ENCODE results near the gene PLXNB2. TPM values are rescaled to one million over a fixed set of nuclear protein-coding genes. Genes with fewer than 3 reads are reported as not detected.
"Not testable (repeated sequence)": the region's sequence is repeated elsewhere in the genome, so short reads cannot be mapped to it uniquely, and the experiment has no call there.

The PLXNB2 gene
- total RNA-seq, 1 experiment from 2014 or later: 80.7 TPM

DNA sequence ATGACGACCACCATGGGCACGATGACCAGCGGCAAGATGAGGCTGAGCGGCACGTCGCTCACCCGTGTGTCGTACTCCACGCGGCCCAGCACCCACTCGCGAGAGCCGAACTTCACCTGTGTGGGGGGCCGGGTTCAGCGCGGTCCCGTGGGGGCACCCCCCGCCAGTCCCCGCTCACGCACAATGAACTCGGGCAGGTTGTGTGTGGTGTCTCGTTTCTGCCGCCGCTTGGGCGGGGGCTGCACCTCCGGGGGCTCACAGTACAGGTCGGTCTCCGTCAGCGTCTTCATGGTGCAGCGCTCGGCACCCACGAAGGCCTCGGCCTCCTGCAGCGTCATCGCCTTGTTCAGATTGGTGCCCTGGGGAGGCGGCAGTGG lies 26.1 kb downstream of the PLXNB2 start:
- H3K27me3 ChIP-seq: no peaks in the 10 kb centered on the region
- H3K4me3 ChIP-seq: no peak overlapping the region
- DNase-seq: no peak
- H3K9me3 ChIP-seq: no peaks in the 10 kb centered on the region
- peaks cover 44% of the 10 kb centered on the region for H3K36me3 ChIP-seq

DNA sequence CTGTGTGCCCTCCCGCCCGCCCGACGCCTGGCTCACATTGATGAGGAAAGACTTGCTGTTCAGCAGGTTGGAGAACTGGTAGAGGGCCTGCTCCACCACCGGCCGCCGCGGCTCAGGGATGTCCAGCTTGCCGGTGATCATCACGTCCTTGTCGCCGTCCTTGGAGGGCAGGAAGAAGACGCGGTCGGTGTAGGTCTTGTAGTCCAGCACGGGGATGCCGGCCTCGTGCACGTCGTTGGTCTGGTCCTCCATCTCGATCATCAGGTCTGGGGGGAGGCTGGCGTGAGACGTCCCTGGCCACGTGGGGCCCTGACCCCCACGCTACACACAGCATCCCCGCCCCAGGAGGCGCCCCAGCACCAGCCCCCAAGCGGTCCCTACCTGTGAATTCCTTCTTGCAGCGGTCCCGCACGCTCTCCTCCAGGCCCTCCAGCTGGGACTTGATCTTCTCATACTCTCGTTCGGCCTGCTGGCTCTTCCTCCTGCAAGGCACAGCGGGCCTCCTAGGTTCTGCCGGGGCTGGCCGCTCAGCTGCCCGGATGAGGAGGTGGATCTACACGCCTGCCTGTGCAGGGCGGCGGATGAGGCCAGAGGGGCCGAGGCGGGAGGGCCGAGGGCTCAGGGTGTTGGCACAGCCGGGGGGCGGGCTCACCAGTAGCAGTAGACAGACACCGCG lies 26.6 kb downstream of the PLXNB2 start:
- DNase-seq: no peak
- Histone ChIP-seq H3K36me3 (peaks cover 46% of the 10 kb centered on the region), H3K4me3 (no peak overlapping the region), H3K9me3 (no peaks in the 10 kb centered on the region), H3K27me3 (no peaks in the 10 kb centered on the region)

- DNase-seq: no peak
- H3K27me3 ChIP-seq: no peaks in the 10 kb centered on the region
- no peaks in the 10 kb centered on the region for H3K9me3 ChIP-seq
- peaks cover 52% of the 10 kb centered on the region for H3K36me3 ChIP-seq
- H3K4me3 ChIP-seq: no peak overlapping the region
Measured at GRCh38 chr22:50280022-50280707, 27.3 kb downstream of the PLXNB2 start.

GRCh38 chr22:50278956-50279619 lies 28.4 kb downstream of the PLXNB2 start:
- Histone ChIP-seq H3K27me3 (no peaks in the 10 kb centered on the region), H3K9me3 (no peaks in the 10 kb centered on the region), H3K36me3 (peaks cover 56% of the 10 kb centered on the region), H3K4me3 (no peak overlapping the region)
- DNase-seq: no peak

- Histone ChIP-seq H3K36me3 (peaks cover 59% of the 10 kb centered on the region), H3K4me3 (no peak overlapping the region), H3K27me3 (no peaks in the 10 kb centered on the region), H3K9me3 (no peaks in the 10 kb centered on the region)
- no peak for DNase-seq
Measured at GRCh38 chr22:50278461-50278860, 29.0 kb downstream of the PLXNB2 start.

DNA sequence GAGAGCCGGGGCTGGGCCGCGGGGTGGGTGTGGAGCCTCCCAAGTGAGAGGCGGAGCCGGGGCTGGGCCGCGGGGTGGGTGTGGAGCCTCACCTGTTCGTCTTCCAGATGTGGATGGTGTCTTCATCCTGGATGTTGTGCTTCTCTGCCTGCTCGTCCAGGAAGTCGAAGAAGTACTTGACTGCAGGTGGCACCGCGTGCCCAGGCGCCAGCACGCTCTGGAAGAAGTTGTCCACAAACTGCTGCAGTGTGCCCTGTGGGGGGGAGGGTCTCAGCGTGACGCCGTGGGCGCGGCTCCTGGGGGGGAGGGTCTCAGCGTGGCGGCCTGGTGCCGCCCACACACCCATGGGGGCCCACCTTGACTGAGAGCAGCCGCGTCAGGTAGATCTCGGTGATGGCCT lies 29.7 kb downstream of the PLXNB2 start:
- H3K36me3 ChIP-seq: peaks cover 55% of the 10 kb centered on the region
- no peaks in the 10 kb centered on the region for H3K9me3 ChIP-seq
- H3K4me3 ChIP-seq: no peak overlapping the region
- no peak for DNase-seq
- no peaks in the 10 kb centered on the region for H3K27me3 ChIP-seq

GRCh38 chr22:50276143-50276542 lies 31.3 kb downstream of the PLXNB2 start:
- DNase-seq: peak; percentile 28
- H3K9me3 ChIP-seq: no peaks in the 10 kb centered on the region
- H3K27me3 ChIP-seq: no peaks in the 10 kb centered on the region
- no peak overlapping the region for H3K4me3 ChIP-seq
- peaks cover 39% of the 10 kb centered on the region for H3K36me3 ChIP-seq

DNA sequence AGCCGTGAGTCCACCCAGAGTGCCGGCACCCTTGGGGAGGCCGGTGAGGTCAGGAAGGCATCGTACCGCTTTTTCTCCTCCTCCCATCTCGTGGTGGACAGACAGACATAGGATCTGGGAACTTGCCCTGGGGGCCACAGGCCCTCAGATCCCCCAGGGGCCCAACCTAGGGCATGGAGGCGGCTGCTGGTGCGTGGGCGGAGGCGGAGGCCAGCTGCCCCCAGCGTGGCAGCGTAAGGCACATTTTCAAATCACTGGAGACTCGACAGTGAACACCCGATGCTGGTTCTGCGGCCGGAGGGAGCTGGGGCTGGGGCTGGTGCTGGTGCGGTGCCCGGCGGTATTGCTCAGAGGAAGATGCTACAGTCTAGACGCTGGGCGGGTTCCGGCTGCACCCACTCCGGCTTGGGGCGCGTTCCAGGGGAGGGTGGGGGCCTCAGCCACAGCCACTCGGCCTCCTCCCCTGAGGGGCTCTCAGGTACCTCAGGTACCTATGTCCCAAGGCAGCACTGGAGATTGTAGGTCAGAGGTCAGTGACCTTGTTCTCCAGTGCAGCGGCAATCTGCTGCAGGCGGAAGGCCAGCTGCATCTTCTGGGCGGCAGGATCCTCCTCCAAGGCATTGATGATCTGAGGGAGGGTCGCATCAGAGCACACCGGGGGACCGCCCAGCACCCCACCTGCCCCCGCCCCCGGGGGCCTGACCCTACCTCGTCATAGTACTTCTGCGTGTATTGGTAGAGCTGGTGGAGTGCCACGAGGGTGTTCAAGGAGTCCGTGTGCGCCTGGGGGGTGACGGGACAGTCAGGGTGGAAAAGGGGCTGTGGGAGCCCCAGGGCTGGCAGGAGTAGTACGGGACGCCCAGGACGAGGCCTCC lies 32.0 kb downstream of the PLXNB2 start:
- Histone ChIP-seq H3K36me3 (peaks cover 35% of the 10 kb centered on the region), H3K27me3 (no peaks in the 10 kb centered on the region), H3K9me3 (no peaks in the 10 kb centered on the region), H3K4me3 (no peak overlapping the region)
- DNase-seq: no peak

GRCh38 chr22:50274771-50275170 lies 32.7 kb downstream of the PLXNB2 start:
- H3K36me3 ChIP-seq: peaks cover 35% of the 10 kb centered on the region
- no peak overlapping the region for H3K4me3 ChIP-seq
- no peaks in the 10 kb centered on the region for H3K9me3 ChIP-seq
- DNase-seq: no peak
- no peaks in the 10 kb centered on the region for H3K27me3 ChIP-seq

DNA sequence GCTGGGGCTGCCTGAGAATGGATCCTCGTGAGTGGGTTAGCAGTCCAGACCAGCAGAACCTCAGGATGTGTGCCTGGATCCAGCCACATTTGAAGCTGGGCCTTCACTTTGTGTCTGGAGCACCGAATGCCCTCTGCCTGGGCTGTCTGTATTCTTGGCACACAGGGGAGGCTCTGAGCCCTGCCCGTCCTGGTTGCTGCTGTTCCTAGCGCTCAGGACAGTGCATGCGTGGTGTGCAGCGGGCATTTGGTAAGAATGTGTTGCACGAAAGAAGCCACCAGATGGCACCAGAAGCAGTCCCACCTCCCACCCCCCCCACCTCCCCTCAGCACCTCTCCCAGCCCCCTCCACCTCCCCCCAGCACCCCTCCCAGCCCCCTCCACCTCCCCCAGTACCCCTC lies 33.1 kb downstream of the PLXNB2 start:
- H3K4me3 ChIP-seq: no peak overlapping the region
- peak; percentile 33 for DNase-seq
- H3K36me3 ChIP-seq: peaks cover 33% of the 10 kb centered on the region
- no peaks in the 10 kb centered on the region for H3K27me3 ChIP-seq
- no peaks in the 10 kb centered on the region for H3K9me3 ChIP-seq

- DNase-seq, H3K27me3 ChIP-seq, H3K9me3 ChIP-seq, H3K4me3 ChIP-seq: not testable (repeated sequence)
- H3K36me3 ChIP-seq: peaks cover 29% of the 10 kb centered on the region
Measured at GRCh38 chr22:50273781-50274180, 33.7 kb downstream of the PLXNB2 start.

GRCh38 chr22:50273352-50273751 lies 34.1 kb downstream of the PLXNB2 start:
- H3K4me3 ChIP-seq, H3K27me3 ChIP-seq, H3K9me3 ChIP-seq, DNase-seq: not testable (repeated sequence)
- peaks cover 27% of the 10 kb centered on the region for H3K36me3 ChIP-seq

GRCh38 chr22:50272044-50272802 lies 35.2 kb downstream of the PLXNB2 start:
- Histone ChIP-seq H3K4me3 (no peak overlapping the region), H3K9me3 (no peaks in the 10 kb centered on the region), H3K27me3 (no peaks in the 10 kb centered on the region), H3K36me3 (peaks cover 23% of the 10 kb centered on the region)
- no peak for DNase-seq

GRCh38 chr22:50271519-50271970 lies 35.9 kb downstream of the PLXNB2 start:
- Histone ChIP-seq H3K27me3 (no peaks in the 10 kb centered on the region), H3K4me3 (peak overlapping the region; percentile 63), H3K36me3 (peaks cover 18% of the 10 kb centered on the region), H3K9me3 (no peaks in the 10 kb centered on the region)
- DNase-seq: peak; percentile 49

- Histone ChIP-seq H3K9me3 (no peaks in the 10 kb centered on the region), H3K36me3 (peaks cover 13% of the 10 kb centered on the region), H3K4me3 (peak overlapping the region; percentile 63), H3K27me3 (no peaks in the 10 kb centered on the region)
- peak; percentile 78 for DNase-seq
Measured at GRCh38 chr22:50270666-50271394, 36.6 kb downstream of the PLXNB2 start.
